H1 (cell line): ENCODE results near the gene TACR2. TPM values are rescaled to one million over a fixed set of nuclear protein-coding genes. Genes with fewer than 3 reads are reported as not detected.

ENCODE experiments used
- BRCA1 ChIP-seq: IDR thresholded peaks from 2 replicates; pipeline ENCODE4 v1.6.1; 2012; ENCODE audit warnings: low read depth, low read length, improper control_type of control experiment
- CHD1 ChIP-seq: IDR thresholded peaks from 2 replicates; pipeline ENCODE4 v1.6.1; 2012; ENCODE audit warnings: low read depth, low read length, improper control_type of control experiment
- CHD2 ChIP-seq: IDR thresholded peaks from 2 replicates; pipeline ENCODE4 v1.6.1; 2012; ENCODE audit warnings: low read length, improper control_type of control experiment
- CTBP2 ChIP-seq: IDR thresholded peaks from 2 replicates; pipeline ENCODE4 v1.7.0; 2011; ENCODE audit warnings: borderline replicate concordance, mild to moderate bottlenecking, moderate library complexity, mixed read lengths, low read length; ENCODE audit not compliant: insufficient read depth, insufficient read length
- EGR1 ChIP-seq: IDR thresholded peaks from 2 replicates; pipeline ENCODE4 v1.6.1; 2011; ENCODE audit warnings: low read depth, low read length, borderline replicate concordance
- EZH2 ChIP-seq: fragments of 200-600 bp; sonication (generic); IDR thresholded peaks from 2 replicates; pipeline ENCODE4 v1.7.1; 2012; ENCODE audit warnings: low read depth, mild to moderate bottlenecking, moderate library complexity, low read length, inconsistent platforms; ENCODE audit not compliant: severe bottlenecking
- GABPA ChIP-seq: IDR thresholded peaks from 2 replicates; pipeline ENCODE4 v1.6.1; 2011; ENCODE audit warnings: mild to moderate bottlenecking, low read length, moderate library complexity, borderline replicate concordance; ENCODE audit not compliant: insufficient read depth
- GTF2F1 ChIP-seq: IDR thresholded peaks from 2 replicates; pipeline ENCODE4 v1.6.1; 2012; ENCODE audit warnings: low read depth, low read length, improper control_type of control experiment, borderline replicate concordance
- JUN ChIP-seq: IDR thresholded peaks from 2 replicates; pipeline ENCODE4 v1.6.1; 2011; ENCODE audit warnings: low read depth, mild to moderate bottlenecking, improper control_type of control experiment, low read length
- POLR2AphosphoS5 ChIP-seq: IDR thresholded peaks from 2 replicates; pipeline ENCODE4 v1.6.1; 2011; ENCODE audit warnings: low read depth, low read length
- polyA plus RNA-seq, 7 experiments: library from polyadenylated mRNA; depleted of rRNA in 3 of 7; stranded (reverse) in 5 of 7; unstranded in 2 of 7; fragments of >200 nt in 5 of 7; fragments of 200-250 nt in 2 of 7; gene quantifications; 1 replicate in 5 of 7; 2 replicates in 1 of 7; 4 replicates in 1 of 7; pipeline versions ENCODE4 v1.2.1 to v1.2.3, GENCODE V29; 2011 to 2013; ENCODE audit warnings: missing spikeins in 2 of 7, mixed read lengths in 2 of 7
- total RNA-seq: library from RNA; stranded (reverse); fragmentation: NEBNext Ultra II Directional; extraction: Animal tissue kit (Norgen Biotek cat#: 25700); gene quantifications from 2 replicates; pipeline ENCODE4 v1.2.1, GENCODE V29; 2021
- TF ChIP-seq, protein P1 (sequence below): fragments of 300-600 bp; sonication (generic); IDR thresholded peaks from 2 replicates; pipeline ENCODE4 v1.7.1; 2012; ENCODE audit warnings: low read length, moderate library complexity, mild to moderate bottlenecking, inconsistent platforms; ENCODE audit not compliant: insufficient replicate concordance
- TF ChIP-seq, protein P2 (sequence below): IDR thresholded peaks from 2 replicates; pipeline ENCODE4 v1.6.1; 2011; ENCODE audit warnings: low read depth, mild to moderate bottlenecking, low read length; ENCODE audit not compliant: insufficient read depth

The TACR2 gene
- total and polyA plus RNA-seq, 2 of the 8 experiments (the other 6 are each of a cell fraction or from before 2014, with no cell fraction given), result 0.06 TPM; not detected in 1

DNA sequence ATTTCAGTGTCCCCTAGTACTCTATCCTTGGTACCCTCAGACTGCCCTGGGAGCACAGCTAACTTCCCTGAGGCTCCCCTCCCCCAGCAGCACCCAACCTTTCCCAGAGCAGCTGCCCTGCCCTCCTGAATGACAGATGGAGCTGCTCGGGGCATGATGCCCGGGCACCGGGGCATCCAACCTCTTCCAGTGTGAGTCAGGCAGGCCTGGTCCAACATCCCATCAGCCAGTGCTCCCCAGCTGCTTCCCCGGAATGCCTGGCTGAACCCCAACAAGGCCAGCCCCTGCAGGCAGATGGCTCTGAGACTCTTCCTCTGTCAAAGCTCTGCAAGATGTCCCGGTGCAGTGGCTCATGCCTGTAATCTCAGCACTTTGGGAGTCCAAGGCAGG lies 22.6 kb upstream of the TACR2 start (continued):
- TF ChIP-seq, protein P1, sequence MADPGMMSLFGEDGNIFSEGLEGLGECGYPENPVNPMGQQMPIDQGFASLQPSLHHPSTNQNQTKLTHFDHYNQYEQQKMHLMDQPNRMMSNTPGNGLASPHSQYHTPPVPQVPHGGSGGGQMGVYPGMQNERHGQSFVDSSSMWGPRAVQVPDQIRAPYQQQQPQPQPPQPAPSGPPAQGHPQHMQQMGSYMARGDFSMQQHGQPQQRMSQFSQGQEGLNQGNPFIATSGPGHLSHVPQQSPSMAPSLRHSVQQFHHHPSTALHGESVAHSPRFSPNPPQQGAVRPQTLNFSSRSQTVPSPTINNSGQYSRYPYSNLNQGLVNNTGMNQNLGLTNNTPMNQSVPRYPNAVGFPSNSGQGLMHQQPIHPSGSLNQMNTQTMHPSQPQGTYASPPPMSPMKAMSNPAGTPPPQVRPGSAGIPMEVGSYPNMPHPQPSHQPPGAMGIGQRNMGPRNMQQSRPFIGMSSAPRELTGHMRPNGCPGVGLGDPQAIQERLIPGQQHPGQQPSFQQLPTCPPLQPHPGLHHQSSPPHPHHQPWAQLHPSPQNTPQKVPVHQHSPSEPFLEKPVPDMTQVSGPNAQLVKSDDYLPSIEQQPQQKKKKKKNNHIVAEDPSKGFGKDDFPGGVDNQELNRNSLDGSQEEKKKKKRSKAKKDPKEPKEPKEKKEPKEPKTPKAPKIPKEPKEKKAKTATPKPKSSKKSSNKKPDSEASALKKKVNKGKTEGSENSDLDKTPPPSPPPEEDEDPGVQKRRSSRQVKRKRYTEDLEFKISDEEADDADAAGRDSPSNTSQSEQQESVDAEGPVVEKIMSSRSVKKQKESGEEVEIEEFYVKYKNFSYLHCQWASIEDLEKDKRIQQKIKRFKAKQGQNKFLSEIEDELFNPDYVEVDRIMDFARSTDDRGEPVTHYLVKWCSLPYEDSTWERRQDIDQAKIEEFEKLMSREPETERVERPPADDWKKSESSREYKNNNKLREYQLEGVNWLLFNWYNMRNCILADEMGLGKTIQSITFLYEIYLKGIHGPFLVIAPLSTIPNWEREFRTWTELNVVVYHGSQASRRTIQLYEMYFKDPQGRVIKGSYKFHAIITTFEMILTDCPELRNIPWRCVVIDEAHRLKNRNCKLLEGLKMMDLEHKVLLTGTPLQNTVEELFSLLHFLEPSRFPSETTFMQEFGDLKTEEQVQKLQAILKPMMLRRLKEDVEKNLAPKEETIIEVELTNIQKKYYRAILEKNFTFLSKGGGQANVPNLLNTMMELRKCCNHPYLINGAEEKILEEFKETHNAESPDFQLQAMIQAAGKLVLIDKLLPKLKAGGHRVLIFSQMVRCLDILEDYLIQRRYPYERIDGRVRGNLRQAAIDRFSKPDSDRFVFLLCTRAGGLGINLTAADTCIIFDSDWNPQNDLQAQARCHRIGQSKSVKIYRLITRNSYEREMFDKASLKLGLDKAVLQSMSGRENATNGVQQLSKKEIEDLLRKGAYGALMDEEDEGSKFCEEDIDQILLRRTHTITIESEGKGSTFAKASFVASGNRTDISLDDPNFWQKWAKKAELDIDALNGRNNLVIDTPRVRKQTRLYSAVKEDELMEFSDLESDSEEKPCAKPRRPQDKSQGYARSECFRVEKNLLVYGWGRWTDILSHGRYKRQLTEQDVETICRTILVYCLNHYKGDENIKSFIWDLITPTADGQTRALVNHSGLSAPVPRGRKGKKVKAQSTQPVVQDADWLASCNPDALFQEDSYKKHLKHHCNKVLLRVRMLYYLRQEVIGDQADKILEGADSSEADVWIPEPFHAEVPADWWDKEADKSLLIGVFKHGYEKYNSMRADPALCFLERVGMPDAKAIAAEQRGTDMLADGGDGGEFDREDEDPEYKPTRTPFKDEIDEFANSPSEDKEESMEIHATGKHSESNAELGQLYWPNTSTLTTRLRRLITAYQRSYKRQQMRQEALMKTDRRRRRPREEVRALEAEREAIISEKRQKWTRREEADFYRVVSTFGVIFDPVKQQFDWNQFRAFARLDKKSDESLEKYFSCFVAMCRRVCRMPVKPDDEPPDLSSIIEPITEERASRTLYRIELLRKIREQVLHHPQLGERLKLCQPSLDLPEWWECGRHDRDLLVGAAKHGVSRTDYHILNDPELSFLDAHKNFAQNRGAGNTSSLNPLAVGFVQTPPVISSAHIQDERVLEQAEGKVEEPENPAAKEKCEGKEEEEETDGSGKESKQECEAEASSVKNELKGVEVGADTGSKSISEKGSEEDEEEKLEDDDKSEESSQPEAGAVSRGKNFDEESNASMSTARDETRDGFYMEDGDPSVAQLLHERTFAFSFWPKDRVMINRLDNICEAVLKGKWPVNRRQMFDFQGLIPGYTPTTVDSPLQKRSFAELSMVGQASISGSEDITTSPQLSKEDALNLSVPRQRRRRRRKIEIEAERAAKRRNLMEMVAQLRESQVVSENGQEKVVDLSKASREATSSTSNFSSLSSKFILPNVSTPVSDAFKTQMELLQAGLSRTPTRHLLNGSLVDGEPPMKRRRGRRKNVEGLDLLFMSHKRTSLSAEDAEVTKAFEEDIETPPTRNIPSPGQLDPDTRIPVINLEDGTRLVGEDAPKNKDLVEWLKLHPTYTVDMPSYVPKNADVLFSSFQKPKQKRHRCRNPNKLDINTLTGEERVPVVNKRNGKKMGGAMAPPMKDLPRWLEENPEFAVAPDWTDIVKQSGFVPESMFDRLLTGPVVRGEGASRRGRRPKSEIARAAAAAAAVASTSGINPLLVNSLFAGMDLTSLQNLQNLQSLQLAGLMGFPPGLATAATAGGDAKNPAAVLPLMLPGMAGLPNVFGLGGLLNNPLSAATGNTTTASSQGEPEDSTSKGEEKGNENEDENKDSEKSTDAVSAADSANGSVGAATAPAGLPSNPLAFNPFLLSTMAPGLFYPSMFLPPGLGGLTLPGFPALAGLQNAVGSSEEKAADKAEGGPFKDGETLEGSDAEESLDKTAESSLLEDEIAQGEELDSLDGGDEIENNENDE, result no peak
- no peak for TF ChIP-seq EGR1
- no peak for TF ChIP-seq GABPA
- no peak for TF ChIP-seq BRCA1
- TF ChIP-seq CHD2, result no peak
- TF ChIP-seq CTBP2, result no peak
- no peak for TF ChIP-seq GTF2F1
- TF ChIP-seq, protein P2, sequence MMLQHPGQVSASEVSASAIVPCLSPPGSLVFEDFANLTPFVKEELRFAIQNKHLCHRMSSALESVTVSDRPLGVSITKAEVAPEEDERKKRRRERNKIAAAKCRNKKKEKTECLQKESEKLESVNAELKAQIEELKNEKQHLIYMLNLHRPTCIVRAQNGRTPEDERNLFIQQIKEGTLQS, result no peak
- no peak for TF ChIP-seq JUN
- no peak for TF ChIP-seq CHD1
- no peak for TF ChIP-seq POLR2AphosphoS5
- no peak for TF ChIP-seq EZH2
